ENCODE data around the gene XDH.

The XDH gene

GRCh38 chr2:31381601-31382000, 32.9 kb downstream of the XDH start:
- TF ChIP-seq CTCF (IDR thresholded peaks at IDR 0.05; ENCODE audit: extremely low read depth, missing control alignments), result no peak
- DNase-seq (ENCODE audit: low spot score), result no peak

GRCh38 chr2:31380243-31380642, 34.3 kb downstream of the XDH start:
- TF ChIP-seq CTCF (IDR thresholded peaks at IDR 0.05; ENCODE audit: extremely low read depth, missing control alignments), result no peak
- no peak for DNase-seq (ENCODE audit: low spot score)

GRCh38 chr2:31379747-31380146, 34.8 kb downstream of the XDH start:
- no peak for DNase-seq (ENCODE audit: low spot score)
- TF ChIP-seq CTCF (IDR thresholded peaks at IDR 0.05; ENCODE audit: extremely low read depth, missing control alignments), result no peak

GRCh38 chr2:31378791-31379501, 35.6 kb downstream of the XDH start:
- no peak for TF ChIP-seq CTCF (IDR thresholded peaks at IDR 0.05; ENCODE audit: extremely low read depth, missing control alignments)
- no peak for DNase-seq (ENCODE audit: low spot score)

GRCh38 chr2:31378389-31378788, 36.2 kb downstream of the XDH start:
- DNase-seq (ENCODE audit: low spot score), result no peak
- no peak for TF ChIP-seq CTCF (IDR thresholded peaks at IDR 0.05; ENCODE audit: extremely low read depth, missing control alignments)

- no peak for TF ChIP-seq CTCF (IDR thresholded peaks at IDR 0.05; ENCODE audit: extremely low read depth, missing control alignments)
- no peak for DNase-seq (ENCODE audit: low spot score)
Observed at GRCh38 chr2:31373127-31373526, 41.4 kb downstream of the XDH start.

- no peak for DNase-seq (ENCODE audit: low spot score)
- TF ChIP-seq CTCF (IDR thresholded peaks at IDR 0.05; ENCODE audit: extremely low read depth, missing control alignments), result no peak
Observed at GRCh38 chr2:31372097-31372496, 42.4 kb downstream of the XDH start.
